Measurements from ENCODE around the gene BRAP.
"Not testable (repeated sequence)": the region's sequence is repeated elsewhere in the genome, so short reads cannot be mapped to it uniquely, and the experiment has no call there.

Gene BRAP

GRCh38 chr12:111672822-111673381 is 12.9 kb downstream of the BRAP start:
- Histone ChIP-seq H3K9ac (ENCODE audit: low read length) (no peak overlapping the region), H3K4me1 (ENCODE audit: insufficient read depth, low read length) (peaks cover 4% of the 10 kb centered on the region), H3K27ac (ENCODE audit: low read depth, low read length) (no peak overlapping the region), H3K27me3 (ENCODE audit: control insufficient read depth in 1 of 2, insufficient read depth in 2 of 2, low read length in 2 of 2) (no peaks in the 10 kb centered on the region), H3K4me3 (ENCODE audit: low read depth in 1 of 2, low read length in 2 of 2) (no peak overlapping the region), H3K36me3 (ENCODE audit: insufficient read depth, low read length) (peaks cover 69% of the 10 kb centered on the region), H3K9me3 (ENCODE audit: low read length) (no peaks in the 10 kb centered on the region)

- no peak overlapping the region for H3K27ac ChIP-seq (ENCODE audit: low read depth, low read length)
- no peaks in the 10 kb centered on the region for H3K9me3 ChIP-seq (ENCODE audit: low read length)
- no peaks in the 10 kb centered on the region for H3K27me3 ChIP-seq (ENCODE audit: control insufficient read depth in 1 of 2, insufficient read depth in 2 of 2, low read length in 2 of 2)
- no peaks in the 10 kb centered on the region for H3K4me1 ChIP-seq (ENCODE audit: insufficient read depth, low read length)
- H3K9ac ChIP-seq (ENCODE audit: low read length) = no peak overlapping the region
- H3K36me3 ChIP-seq (ENCODE audit: insufficient read depth, low read length) = peaks cover 60% of the 10 kb centered on the region
- no peak overlapping the region for H3K4me3 ChIP-seq (ENCODE audit: low read depth in 1 of 2, low read length in 2 of 2)
Measured at GRCh38 chr12:111664961-111665865, 20.5 kb downstream of the BRAP start.

- Histone ChIP-seq H3K27ac (ENCODE audit: low read depth, low read length) (no peak overlapping the region), H3K27me3 (ENCODE audit: control insufficient read depth in 1 of 2, insufficient read depth in 2 of 2, low read length in 2 of 2) (no peaks in the 10 kb centered on the region), H3K4me3 (ENCODE audit: low read depth in 1 of 2, low read length in 2 of 2) (no peak overlapping the region), H3K9ac (ENCODE audit: low read length) (no peak overlapping the region), H3K4me1 (ENCODE audit: insufficient read depth, low read length) (no peaks in the 10 kb centered on the region), H3K9me3 (ENCODE audit: low read length) (no peaks in the 10 kb centered on the region), H3K36me3 (ENCODE audit: insufficient read depth, low read length) (peaks cover 60% of the 10 kb centered on the region)
Measured at GRCh38 chr12:111664499-111664898, 21.3 kb downstream of the BRAP start.

- H3K4me3 ChIP-seq (ENCODE audit: low read depth in 1 of 2, low read length in 2 of 2) = no peak overlapping the region
- peaks cover 58% of the 10 kb centered on the region for H3K36me3 ChIP-seq (ENCODE audit: insufficient read depth, low read length)
- no peaks in the 10 kb centered on the region for H3K4me1 ChIP-seq (ENCODE audit: insufficient read depth, low read length)
- H3K9ac ChIP-seq (ENCODE audit: low read length) = no peak overlapping the region
- no peaks in the 10 kb centered on the region for H3K9me3 ChIP-seq (ENCODE audit: low read length)
- H3K27ac ChIP-seq (ENCODE audit: low read depth, low read length) = no peak overlapping the region
- H3K27me3 ChIP-seq (ENCODE audit: control insufficient read depth in 1 of 2, insufficient read depth in 2 of 2, low read length in 2 of 2) = no peaks in the 10 kb centered on the region
Measured at GRCh38 chr12:111656016-111656415, 29.7 kb downstream of the BRAP start.

- H3K36me3 ChIP-seq (ENCODE audit: insufficient read depth, low read length) = peaks cover 58% of the 10 kb centered on the region
Measured at GRCh38 chr12:111655356-111655755, 30.4 kb downstream of the BRAP start.

GRCh38 chr12:111653596-111653995 is 32.2 kb downstream of the BRAP start:
- peaks cover 55% of the 10 kb centered on the region for H3K36me3 ChIP-seq (ENCODE audit: insufficient read depth, low read length)
- no peak overlapping the region for H3K27ac ChIP-seq (ENCODE audit: low read depth, low read length)
- no peaks in the 10 kb centered on the region for H3K27me3 ChIP-seq (ENCODE audit: control insufficient read depth in 1 of 2, insufficient read depth in 2 of 2, low read length in 2 of 2)
- no peak overlapping the region for H3K9ac ChIP-seq (ENCODE audit: low read length)
- no peaks in the 10 kb centered on the region for H3K4me1 ChIP-seq (ENCODE audit: insufficient read depth, low read length)
- H3K4me3 ChIP-seq (ENCODE audit: low read depth in 1 of 2, low read length in 2 of 2) = no peak overlapping the region
- H3K9me3 ChIP-seq (ENCODE audit: low read length) = no peaks in the 10 kb centered on the region

More at GRCh38 chr12:111655356-111655755, 30.4 kb downstream of the BRAP start:
- Histone ChIP-seq H3K27ac (ENCODE audit: low read depth, low read length) (no peak overlapping the region), H3K9me3 (ENCODE audit: low read length) (no peaks in the 10 kb centered on the region), H3K4me3 (ENCODE audit: low read depth in 1 of 2, low read length in 2 of 2) (no peak overlapping the region), H3K9ac (ENCODE audit: low read length) (no peak overlapping the region), H3K27me3 (ENCODE audit: control insufficient read depth in 1 of 2, insufficient read depth in 2 of 2, low read length in 2 of 2) (no peaks in the 10 kb centered on the region), H3K4me1 (ENCODE audit: insufficient read depth, low read length) (no peaks in the 10 kb centered on the region)

GRCh38 chr12:111652530-111652929 is 33.2 kb downstream of the BRAP start:
- H3K27me3 ChIP-seq (ENCODE audit: control insufficient read depth in 1 of 2, insufficient read depth in 2 of 2, low read length in 2 of 2); H3K9ac ChIP-seq (ENCODE audit: low read length); H3K27ac ChIP-seq (ENCODE audit: low read depth, low read length); H3K9me3 ChIP-seq (ENCODE audit: low read length); H3K4me1 ChIP-seq (ENCODE audit: insufficient read depth, low read length); H3K4me3 ChIP-seq (ENCODE audit: low read depth in 1 of 2, low read length in 2 of 2): not testable (repeated sequence)
- H3K36me3 ChIP-seq (ENCODE audit: insufficient read depth, low read length) = peaks cover 47% of the 10 kb centered on the region

GRCh38 chr12:111650912-111651311 is 34.8 kb downstream of the BRAP start:
- H3K27ac ChIP-seq (ENCODE audit: low read depth, low read length) = no peak overlapping the region
- no peaks in the 10 kb centered on the region for H3K27me3 ChIP-seq (ENCODE audit: control insufficient read depth in 1 of 2, insufficient read depth in 2 of 2, low read length in 2 of 2)
- H3K9me3 ChIP-seq (ENCODE audit: low read length) = no peaks in the 10 kb centered on the region

GRCh38 chr12:111645433-111645832 is 40.3 kb downstream of the BRAP start:
- H3K27ac ChIP-seq (ENCODE audit: low read depth, low read length) = no peak overlapping the region
- peaks cover 14% of the 10 kb centered on the region for H3K4me1 ChIP-seq (ENCODE audit: insufficient read depth, low read length)
- peaks cover 36% of the 10 kb centered on the region for H3K36me3 ChIP-seq (ENCODE audit: insufficient read depth, low read length)
- no peak overlapping the region for H3K9ac ChIP-seq (ENCODE audit: low read length)
- no peaks in the 10 kb centered on the region for H3K9me3 ChIP-seq (ENCODE audit: low read length)
- H3K4me3 ChIP-seq (ENCODE audit: low read depth in 1 of 2, low read length in 2 of 2) = no peak overlapping the region
- no peaks in the 10 kb centered on the region for H3K27me3 ChIP-seq (ENCODE audit: control insufficient read depth in 1 of 2, insufficient read depth in 2 of 2, low read length in 2 of 2)

More at GRCh38 chr12:111650912-111651311, 34.8 kb downstream of the BRAP start:
- Histone ChIP-seq H3K9ac (ENCODE audit: low read length) (no peak overlapping the region), H3K36me3 (ENCODE audit: insufficient read depth, low read length) (peaks cover 47% of the 10 kb centered on the region), H3K4me3 (ENCODE audit: low read depth in 1 of 2, low read length in 2 of 2) (no peak overlapping the region), H3K4me1 (ENCODE audit: insufficient read depth, low read length) (no peaks in the 10 kb centered on the region)

- H3K9ac ChIP-seq (ENCODE audit: low read length) = no peak overlapping the region
- no peaks in the 10 kb centered on the region for H3K27me3 ChIP-seq (ENCODE audit: control insufficient read depth in 1 of 2, insufficient read depth in 2 of 2, low read length in 2 of 2)
- peaks cover 14% of the 10 kb centered on the region for H3K4me1 ChIP-seq (ENCODE audit: insufficient read depth, low read length)
- H3K36me3 ChIP-seq (ENCODE audit: insufficient read depth, low read length) = peaks cover 26% of the 10 kb centered on the region
- no peaks in the 10 kb centered on the region for H3K9me3 ChIP-seq (ENCODE audit: low read length)
- peak overlapping the region; percentile 30 for H3K27ac ChIP-seq (ENCODE audit: low read depth, low read length)
- H3K4me3 ChIP-seq (ENCODE audit: low read depth in 1 of 2, low read length in 2 of 2) = no peak overlapping the region
Measured at GRCh38 chr12:111643427-111643826, 42.3 kb downstream of the BRAP start.

GRCh38 chr12:111642681-111643426 is 42.9 kb downstream of the BRAP start:
- no peak overlapping the region for H3K9ac ChIP-seq (ENCODE audit: low read length)

More at GRCh38 chr12:111642681-111643426, 42.9 kb downstream of the BRAP start:
- Histone ChIP-seq H3K27ac (ENCODE audit: low read depth, low read length) (no peak overlapping the region), H3K27me3 (ENCODE audit: control insufficient read depth in 1 of 2, insufficient read depth in 2 of 2, low read length in 2 of 2) (no peaks in the 10 kb centered on the region), H3K36me3 (ENCODE audit: insufficient read depth, low read length) (peaks cover 26% of the 10 kb centered on the region), H3K4me3 (ENCODE audit: low read depth in 1 of 2, low read length in 2 of 2) (no peak overlapping the region), H3K9me3 (ENCODE audit: low read length) (no peaks in the 10 kb centered on the region), H3K4me1 (ENCODE audit: insufficient read depth, low read length) (peaks cover 14% of the 10 kb centered on the region)

All from muscle layer of colon (tissue), 2 donors.